ENCODE results near the gene P3H3.
"Not testable (repeated sequence)": the region's sequence is repeated elsewhere in the genome, so short reads cannot be mapped to it uniquely, and the experiment has no call there.

P3H3 gene

DNA sequence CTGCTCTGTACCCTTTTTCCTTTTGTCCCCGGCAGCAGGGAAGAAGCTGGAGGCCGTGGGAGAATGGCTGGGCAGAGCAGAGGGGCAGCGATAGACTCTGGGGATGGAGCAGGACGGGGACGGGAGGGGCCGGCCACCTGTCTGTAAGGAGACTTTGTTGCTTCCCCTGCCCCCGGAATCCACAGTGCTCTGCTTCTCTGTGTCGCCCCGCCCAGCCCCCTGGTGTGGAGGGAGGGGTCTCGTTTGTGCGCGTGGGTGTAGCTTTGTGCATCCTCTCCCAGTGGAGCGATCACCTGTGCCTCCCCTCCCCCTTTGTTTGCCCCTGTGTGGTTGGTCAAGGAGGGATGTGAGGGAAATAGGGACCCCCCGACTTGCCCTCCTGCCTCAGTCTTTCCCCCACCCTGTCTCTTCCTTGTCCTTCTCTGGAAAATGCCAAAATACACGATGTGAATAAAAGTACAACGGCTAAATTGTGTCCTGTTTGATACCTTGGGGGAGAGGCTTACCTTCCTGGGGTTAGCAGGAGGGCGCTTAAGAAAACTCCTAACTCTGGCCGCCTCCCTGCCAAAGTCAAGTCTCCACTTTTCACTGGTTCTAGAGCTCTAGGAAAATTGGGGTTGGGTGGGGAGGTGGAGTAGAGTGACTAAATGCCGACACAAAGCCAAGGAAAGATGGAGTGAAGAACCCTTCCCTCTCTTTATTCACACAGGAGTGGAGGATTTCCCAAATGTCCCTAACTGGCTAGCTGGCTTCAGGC, 38.1 kb downstream of the P3H3 start:
- no peak for DNase-seq
- TF ChIP-seq GATA1 (IDR thresholded peaks at IDR 0.05; ENCODE audit: low read depth, low read length) (no peak), POLR2A (IDR thresholded peaks at IDR 0.05; ENCODE audit: low read length) (no peak)

DNA sequence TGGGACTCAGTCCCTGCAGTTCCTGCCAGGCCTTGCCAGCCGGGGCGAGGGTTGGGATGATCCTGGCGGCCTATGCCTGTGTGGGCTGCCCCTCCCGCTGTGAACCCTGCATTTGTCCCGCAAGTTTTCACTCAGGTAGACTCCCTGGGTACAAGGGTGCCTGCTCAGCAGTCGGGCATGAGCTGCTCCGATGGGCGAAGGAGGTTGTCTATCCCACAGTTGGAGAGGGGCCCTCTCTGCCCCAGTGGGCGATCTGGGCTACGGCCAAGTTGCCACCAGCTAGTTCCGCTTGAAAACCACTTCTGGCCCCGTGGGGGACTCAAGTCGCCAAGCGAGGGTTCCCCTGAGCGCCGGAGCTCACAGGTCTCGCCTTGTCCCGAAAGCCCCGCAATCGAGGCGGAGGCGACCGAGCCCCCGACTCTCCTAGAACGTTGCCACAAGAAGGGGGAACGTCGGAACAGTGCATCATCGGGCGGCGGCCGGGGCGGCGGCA, 38.8 kb downstream of the P3H3 start:
- no peak for DNase-seq
- TF ChIP-seq POLR2A (IDR thresholded peaks at IDR 0.05; ENCODE audit: low read length), result no peak
- no peak for TF ChIP-seq GATA1 (IDR thresholded peaks at IDR 0.05; ENCODE audit: low read depth, low read length)

DNA sequence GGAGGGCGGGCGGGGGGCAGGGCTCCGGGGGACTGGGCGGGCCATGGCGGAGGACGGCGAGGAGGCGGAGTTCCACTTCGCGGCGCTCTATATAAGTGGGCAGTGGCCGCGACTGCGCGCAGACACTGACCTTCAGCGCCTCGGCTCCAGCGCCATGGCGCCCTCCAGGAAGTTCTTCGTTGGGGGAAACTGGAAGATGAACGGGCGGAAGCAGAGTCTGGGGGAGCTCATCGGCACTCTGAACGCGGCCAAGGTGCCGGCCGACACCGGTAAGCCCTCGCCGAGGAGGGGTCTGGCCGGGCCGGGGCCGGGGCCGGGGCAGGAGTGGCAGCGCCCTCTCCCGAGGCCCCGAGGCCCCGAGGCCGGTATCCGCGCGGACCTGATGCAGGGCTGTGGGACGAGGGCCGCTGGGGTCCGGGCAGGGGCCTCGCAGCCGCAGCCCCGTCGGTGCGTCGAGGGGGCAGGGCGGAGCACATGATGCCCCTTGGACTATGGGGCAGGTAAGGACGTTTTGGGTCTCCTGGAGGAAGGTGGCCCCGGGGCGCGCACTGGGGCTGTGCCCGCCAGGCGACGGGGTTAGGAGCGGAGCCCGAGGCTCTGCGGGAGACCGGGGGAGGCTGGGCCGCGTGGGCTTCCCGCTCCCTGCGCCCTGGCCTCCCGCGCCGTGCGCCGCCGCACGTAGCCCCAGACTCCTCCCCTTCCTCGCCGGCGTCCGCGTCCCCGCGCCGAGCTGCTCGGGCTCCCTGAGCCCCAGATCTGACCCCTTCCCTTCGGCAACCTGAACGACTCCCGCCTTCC, 39.4 kb downstream of the P3H3 start, which contains the start of gene TPI1:
Gene TPI1, plus strand, starts transcription at position 119 of the 798 bp plus-strand sequence. Its CDS starts 36 bp downstream, at position 155.
- peak; percentile 88 to 93 for DNase-seq
- no peak for TF ChIP-seq GATA1 (IDR thresholded peaks at IDR 0.05; ENCODE audit: low read depth, low read length)
- peak; percentile 89 for TF ChIP-seq POLR2A (IDR thresholded peaks at IDR 0.05; ENCODE audit: low read length)

DNA sequence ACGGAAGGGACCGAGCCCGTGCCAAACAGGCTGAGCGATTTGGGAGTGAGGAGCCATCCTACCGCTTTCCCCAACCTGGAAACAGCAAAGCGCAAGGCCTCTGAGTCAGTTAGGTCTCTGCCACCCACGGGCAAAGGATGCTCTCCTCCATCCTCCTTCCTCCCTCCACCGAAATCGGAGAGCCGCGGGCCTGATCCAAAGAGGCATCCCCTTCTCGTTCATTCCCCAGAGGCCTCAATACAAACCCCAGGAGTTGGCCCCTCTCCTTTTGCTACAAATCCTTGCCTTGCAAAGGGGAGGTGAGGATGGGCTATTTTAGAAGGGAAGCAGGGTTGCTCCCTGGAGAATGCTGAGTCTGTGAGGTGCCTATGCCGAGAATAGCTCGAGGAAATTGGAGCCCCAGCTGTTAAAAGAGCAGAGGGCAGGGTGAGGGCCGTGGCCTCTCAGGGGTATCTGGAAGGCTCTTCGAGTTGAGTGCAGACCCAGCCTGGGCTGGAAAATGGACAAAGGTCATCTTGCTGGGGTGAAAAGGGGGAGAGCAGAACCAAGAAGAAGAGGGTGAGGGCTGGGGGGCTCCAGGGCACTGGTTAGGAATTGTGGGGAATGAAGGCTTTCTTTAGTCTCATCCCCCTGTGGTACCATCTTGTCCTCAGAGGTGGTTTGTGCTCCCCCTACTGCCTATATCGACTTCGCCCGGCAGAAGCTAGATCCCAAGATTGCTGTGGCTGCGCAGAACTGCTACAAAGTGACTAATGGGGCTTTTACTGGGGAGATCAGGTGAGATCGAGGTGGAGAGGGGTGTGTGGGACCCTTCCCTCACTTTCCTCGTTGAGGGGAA, 40.2 kb downstream of the P3H3 start:
- no peak for TF ChIP-seq POLR2A (IDR thresholded peaks at IDR 0.05; ENCODE audit: low read length)
- peak; percentile 53 to 64 for DNase-seq

DNA sequence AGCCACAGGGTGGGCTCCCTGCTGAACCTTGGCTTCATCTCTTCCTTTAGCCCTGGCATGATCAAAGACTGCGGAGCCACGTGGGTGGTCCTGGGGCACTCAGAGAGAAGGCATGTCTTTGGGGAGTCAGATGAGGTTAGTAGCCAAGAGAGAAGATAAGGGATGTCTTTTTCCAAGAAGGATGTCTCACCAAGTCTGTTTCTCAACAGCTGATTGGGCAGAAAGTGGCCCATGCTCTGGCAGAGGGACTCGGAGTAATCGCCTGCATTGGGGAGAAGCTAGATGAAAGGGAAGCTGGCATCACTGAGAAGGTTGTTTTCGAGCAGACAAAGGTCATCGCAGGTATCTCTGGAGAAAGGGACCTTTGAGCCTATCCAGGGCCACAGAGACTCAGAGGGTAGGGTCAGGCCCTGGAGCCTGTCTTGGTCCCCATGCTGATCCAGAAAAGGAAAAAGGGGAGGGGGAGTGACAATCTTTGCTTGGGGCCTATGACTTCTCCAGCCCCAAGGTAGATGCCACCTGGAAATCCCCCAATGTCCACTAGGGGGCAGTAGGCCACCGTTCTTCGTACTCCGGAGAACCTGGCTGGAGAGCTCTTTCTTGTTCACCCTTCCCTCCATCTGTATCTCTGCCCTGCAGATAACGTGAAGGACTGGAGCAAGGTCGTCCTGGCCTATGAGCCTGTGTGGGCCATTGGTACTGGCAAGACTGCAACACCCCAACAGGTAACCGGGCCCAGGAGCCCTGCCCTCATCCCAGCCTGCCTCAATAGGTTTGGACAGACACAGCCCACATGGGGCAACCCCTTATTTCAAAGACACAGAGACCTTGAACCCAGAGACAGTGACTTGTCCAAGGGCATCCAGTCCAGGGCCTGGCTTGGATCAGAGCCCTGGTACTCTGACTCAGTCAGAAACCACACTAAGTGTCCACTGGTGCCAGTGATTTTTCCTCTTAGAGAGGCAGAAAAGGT, 41.1 kb downstream of the P3H3 start:
- DNase-seq, result peak; percentile 89 to 94
- TF ChIP-seq GATA1 (IDR thresholded peaks at IDR 0.05; ENCODE audit: low read depth, low read length) (no peak), POLR2A (IDR thresholded peaks at IDR 0.05; ENCODE audit: low read length) (peak; percentile 38)

DNA sequence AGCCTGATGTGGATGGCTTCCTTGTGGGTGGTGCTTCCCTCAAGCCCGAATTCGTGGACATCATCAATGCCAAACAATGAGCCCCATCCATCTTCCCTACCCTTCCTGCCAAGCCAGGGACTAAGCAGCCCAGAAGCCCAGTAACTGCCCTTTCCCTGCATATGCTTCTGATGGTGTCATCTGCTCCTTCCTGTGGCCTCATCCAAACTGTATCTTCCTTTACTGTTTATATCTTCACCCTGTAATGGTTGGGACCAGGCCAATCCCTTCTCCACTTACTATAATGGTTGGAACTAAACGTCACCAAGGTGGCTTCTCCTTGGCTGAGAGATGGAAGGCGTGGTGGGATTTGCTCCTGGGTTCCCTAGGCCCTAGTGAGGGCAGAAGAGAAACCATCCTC, 42.1 kb downstream of the P3H3 start:
- not testable (repeated sequence) for DNase-seq

DNA sequence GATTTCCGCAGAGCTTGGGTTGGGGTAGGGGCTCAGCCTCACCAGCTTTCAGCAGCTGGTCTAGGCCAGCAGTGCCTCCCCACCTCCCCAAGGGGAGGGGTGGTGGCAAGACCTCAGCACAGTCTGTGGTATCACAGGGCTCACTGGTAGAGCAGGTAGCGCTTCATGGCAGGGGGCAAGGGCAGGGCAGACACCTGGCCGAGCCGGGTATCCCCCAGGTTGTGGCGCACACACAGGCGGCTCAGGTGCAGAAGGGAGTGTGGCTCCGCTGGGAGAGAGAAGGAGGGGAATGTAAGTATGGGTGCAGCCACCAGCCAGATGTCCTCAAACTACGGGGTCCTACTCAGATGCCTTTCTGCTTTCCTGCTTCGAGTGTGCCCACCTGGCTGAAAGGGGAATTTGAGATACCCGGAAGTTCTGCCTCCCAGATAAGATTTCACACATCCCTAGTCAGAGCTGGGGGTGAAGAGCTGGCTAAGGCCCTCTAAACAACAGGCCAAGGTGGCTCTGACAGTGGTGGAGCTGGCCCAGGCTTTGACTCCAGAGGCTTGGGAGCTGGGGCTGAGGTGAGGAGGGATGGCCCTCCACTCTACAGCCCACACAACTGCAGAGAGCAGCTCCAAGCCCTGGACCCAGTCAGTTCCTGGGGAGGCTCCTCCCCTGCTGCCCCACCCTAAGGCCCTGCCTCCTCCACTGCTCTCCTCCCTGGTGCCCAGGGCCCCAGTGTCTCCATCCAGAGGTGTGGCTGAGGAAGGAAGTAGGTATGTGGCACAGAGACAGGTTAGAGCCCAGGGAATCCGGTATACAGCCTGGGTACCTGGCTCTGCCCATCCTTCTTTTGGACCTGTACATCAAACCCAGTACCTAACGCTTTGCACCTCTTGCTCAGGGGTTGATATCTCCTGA, 43.1 kb downstream of the P3H3 start:
- DNase-seq, result peak; percentile 54
- TF ChIP-seq POLR2A (IDR thresholded peaks at IDR 0.05; ENCODE audit: low read length) (peak; percentile 62), GATA1 (IDR thresholded peaks at IDR 0.05; ENCODE audit: low read depth, low read length) (no peak)

DNA sequence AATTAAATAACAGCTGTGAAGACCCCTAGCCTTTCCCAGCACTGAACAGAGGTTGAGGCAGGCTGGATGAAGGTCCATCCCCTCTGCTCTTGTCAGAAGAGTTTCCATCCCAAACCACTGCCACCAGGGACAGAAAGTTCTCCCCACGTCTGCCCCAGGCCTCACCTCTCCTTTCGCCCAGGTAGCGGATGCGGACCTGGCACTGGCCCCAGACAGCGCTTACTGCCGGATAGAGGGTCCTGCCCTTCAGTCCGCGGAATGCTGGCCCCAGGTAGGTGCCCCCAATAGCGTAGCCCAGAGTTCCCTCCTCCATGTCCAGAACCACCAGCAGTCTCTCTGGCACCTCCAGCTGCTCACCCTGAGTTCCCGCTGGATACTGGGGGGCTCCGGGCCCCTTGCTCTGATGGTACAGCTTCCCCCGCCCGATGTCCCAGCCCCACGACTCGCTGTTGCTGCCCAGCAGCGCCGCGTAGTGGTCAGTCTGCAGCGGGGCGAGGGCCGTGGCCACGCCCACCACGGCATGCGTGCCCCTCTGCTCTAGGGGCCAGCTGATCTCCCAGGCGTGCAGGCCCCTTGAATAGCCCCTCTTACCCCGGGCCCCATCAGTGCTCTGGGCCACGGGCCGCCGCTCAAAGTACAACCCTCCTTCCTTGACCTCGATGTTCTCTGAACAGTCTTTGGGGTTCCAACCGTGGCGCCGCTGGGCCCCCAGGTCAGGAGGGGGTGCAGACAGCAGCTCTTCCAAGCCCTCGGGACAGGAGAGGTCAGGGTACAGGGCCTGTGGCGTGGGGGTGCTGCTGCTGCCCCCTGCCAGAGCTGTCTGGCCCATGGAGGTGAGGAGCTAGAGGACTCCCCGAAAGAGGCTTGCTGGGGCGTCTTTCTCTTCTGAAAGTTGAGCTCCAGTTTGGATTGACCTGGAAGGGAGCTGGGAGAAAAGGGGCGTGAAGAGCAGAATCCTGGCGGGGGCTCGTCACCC, 44.2 kb downstream of the P3H3 start:
- peak; percentile 85 to 90 for DNase-seq
- TF ChIP-seq GATA1 (IDR thresholded peaks at IDR 0.05; ENCODE audit: low read depth, low read length) (no peak), POLR2A (IDR thresholded peaks at IDR 0.05; ENCODE audit: low read length) (no peak)

DNA sequence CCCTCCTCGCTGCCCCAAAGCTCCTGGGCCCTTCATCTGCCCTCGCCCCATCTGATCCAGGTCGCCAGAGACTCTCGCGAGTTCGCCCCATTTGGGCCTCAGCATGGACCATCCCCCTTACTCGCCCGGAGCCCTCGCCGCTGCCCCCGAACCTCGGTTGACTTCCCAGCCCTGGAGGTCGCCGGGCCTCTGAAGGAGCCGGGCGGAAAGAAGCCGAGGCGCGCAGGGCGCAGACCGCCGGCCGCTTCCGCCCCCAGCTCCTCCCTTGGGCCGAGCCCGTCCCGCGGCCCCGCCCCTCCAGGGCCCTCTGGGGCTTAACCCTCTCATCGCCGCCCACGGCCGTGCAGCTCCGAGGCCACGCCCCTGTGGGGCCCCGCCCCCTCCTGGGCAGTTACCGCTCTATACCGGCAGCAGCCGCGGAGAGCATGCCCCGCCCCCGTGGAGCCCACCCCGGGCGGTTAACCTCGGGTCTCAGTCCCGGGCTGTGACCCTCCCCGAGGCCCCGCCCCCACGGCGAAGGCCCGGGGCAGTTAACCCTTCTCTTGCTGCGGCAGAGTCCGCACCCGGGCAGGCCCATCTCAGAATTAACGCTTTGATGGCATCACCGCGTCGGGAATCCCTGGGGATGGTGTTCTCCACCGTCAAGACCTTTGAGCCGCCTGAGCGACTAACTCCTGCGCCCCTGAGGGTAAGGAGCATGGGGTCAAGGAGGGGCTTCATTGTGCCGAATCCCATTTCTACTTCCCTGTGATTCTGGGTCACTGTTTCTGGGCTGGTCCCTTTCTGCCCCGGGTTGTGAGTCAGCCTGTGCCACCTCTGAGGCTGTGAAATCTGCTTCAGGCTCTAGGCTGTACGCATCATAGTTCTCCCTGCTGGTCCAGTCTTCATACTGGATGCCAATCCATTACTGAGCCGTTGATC, 45.1 kb downstream of the P3H3 start, which contains the start of gene SPSB2:
Gene SPSB2, minus strand, starts transcription at position 210 of the 921 bp plus-strand sequence. CDS start 402 bp downstream, outside the sequence.
- DNase-seq, result peak; percentile 96 to 98
- TF ChIP-seq POLR2A (IDR thresholded peaks at IDR 0.05; ENCODE audit: low read length), result peak; percentile 59
- TF ChIP-seq GATA1 (IDR thresholded peaks at IDR 0.05; ENCODE audit: low read depth, low read length), result no peak

DNA sequence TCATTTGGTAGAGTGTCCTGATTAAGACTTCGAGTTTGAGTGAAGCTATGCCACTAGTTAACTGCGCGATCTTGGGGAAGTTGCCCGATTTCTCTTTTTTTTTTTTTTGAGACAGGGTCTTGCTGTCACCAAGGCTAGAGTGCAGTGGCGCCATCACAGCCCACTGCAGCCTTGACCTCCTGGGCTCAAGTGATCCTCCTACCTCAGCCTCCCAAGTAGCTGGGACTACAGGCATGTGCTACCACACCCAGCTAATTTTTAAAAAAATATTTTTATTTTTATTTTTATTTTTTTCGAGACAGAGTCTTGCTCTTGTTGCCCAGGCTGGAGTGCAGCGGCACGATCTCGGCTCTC, 45.8 kb downstream of the P3H3 start:
- not testable (repeated sequence) for DNase-seq

DNA sequence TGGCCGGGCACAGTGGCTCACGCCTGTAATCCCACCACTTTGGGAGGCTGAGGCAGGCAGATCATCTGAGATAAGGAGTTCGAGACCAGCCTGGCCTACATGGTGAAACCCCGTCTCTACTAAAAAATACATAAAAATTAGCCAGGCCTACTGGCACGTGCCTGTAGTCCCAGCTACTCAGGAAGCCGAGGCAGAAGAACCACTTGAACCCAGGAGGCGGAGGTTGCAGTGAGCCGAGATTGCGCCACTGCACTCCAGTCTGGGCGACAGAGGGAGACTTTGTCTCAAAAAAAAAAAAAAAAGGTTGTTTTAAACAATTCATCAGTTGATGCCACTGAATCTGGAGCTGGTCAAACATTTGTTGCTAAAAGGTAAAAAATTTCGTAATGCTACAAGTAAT, 51.6 kb downstream of the P3H3 start:
- not testable (repeated sequence) for DNase-seq
